ENCODE data around the gene GBP5.
"Not testable (repeated sequence)": the region's sequence is repeated elsewhere in the genome, so short reads cannot be mapped to it uniquely, and the experiment has no call there.

- not testable (repeated sequence) for TF ChIP-seq CTCF (IDR thresholded peaks at IDR 0.05; ENCODE audit: low read length); EZH2 (optimal IDR thresholded peaks at IDR 0.05; ENCODE audit: low read depth, low read length)
These were observed 17.1 kb downstream of the GBP5 start for GRCh38 chr1:89255581-89255980.

Measured in MM.1S (cell line).